Measurements from ENCODE around the gene VAMP4.

Gene VAMP4

GRCh38 chr1:171784784-171785183 is 42.9 kb upstream of the VAMP4 start:
- TF ChIP-seq CTCF (IDR thresholded peaks at IDR 0.05; ENCODE audit: borderline replicate concordance, control extremely low read depth, extremely low read depth, insufficient read depth, missing control alignments) = no peak
- peak; percentile 37 for DNase-seq (ENCODE audit: low spot score)
- in situ Hi-C loops (cut with MboI; ENCODE audit: low sequenced_read_pairs, unreplicated experiment) = no loop called here

DNA sequence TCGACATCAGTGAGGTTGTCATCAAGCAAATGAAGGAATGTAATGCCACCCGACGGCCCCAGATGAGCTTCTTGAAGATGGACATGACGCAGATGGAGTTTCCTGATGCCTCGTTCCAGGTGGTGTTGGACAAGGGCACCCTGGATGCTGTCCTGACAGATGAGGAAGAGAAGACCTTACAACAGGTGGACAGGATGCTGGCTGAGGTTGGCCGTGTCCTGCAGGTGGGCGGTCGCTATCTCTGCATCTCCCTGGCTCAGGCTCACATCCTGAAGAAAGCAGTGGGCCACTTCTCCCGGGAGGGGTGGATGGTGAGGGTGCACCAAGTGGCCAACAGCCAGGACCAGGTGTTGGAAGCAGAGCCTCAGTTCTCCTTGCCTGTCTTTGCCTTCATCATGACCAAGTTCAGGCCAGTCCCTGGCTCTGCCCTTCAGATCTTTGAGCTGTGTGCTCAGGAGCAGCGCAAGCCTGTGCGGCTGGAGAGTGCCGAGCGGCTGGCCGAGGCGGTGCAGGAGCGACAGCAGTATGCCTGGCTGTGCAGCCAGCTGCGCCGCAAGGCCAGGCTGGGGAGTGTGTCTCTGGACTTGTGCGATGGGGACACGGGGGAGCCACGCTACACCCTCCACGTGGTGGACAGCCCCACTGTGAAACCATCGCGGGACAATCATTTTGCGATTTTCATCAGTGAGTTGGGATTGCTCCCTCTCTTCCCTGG is 42.1 kb upstream of the VAMP4 start:
- in situ Hi-C loops (cut with MboI; ENCODE audit: low sequenced_read_pairs, unreplicated experiment) = no loop called here
- DNase-seq (ENCODE audit: low spot score) = no peak
- no peak for TF ChIP-seq CTCF (IDR thresholded peaks at IDR 0.05; ENCODE audit: borderline replicate concordance, control extremely low read depth, extremely low read depth, insufficient read depth, missing control alignments)

GRCh38 chr1:171781176-171781875 is 39.5 kb upstream of the VAMP4 start, which contains the start of gene METTL13:
Gene METTL13, plus strand, starts transcription at chr1:171781660. Its CDS starts 308 bp downstream, at chr1:171781968.
- peak; percentile 98 for DNase-seq (ENCODE audit: low spot score)
- no peak for TF ChIP-seq CTCF (IDR thresholded peaks at IDR 0.05; ENCODE audit: borderline replicate concordance, control extremely low read depth, extremely low read depth, insufficient read depth, missing control alignments)
- in situ Hi-C loops (cut with MboI; ENCODE audit: low sequenced_read_pairs, unreplicated experiment) = no loop called here

GRCh38 chr1:171780583-171781175 is 38.8 kb upstream of the VAMP4 start:
- no peak for DNase-seq (ENCODE audit: low spot score)
- in situ Hi-C loops (cut with MboI; ENCODE audit: low sequenced_read_pairs, unreplicated experiment) = no loop called here
- TF ChIP-seq CTCF (IDR thresholded peaks at IDR 0.05; ENCODE audit: borderline replicate concordance, control extremely low read depth, extremely low read depth, insufficient read depth, missing control alignments) = no peak

DNA sequence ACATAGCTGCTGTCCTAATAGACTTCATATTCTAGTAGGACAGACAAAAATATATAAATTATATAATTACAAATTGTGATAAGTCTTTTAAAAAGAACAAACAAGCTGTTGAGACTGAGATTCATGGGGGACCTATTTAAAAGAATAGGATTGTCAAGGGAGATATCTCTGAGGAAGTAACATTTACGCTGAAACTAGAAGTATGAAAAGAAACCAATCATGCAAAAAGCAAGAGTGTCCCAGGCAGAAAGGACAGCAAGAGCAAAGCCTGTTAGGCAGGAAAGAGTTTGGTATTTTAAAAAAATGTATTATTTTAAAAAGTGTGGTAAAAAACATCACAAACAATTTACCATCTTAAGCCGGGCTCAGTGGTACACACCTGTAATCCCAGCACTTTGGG is 30.4 kb upstream of the VAMP4 start:
- TF ChIP-seq CTCF (IDR thresholded peaks at IDR 0.05; ENCODE audit: borderline replicate concordance, control extremely low read depth, extremely low read depth, insufficient read depth, missing control alignments) = no peak
- no peak for DNase-seq (ENCODE audit: low spot score)
- in situ Hi-C loops (cut with MboI; ENCODE audit: low sequenced_read_pairs, unreplicated experiment) = no loop called here

DNA sequence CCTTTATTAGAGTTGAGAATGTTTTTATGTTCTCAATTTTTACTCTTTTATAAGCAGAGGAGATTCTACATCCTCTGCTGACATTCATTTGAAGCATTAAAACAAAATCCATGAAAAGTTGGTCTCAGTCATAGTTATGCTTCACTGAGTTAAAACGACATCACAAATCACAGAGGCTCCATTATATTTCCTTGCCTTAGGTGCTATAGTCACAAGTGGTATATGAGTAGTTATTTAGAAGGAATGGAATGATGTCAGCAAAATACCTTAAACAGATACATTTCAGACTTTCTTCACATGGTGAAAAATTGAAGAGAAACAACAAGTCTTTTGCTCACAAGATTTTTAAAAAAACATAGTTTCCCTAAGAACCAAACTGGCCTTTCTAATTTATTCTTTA is 27.9 kb upstream of the VAMP4 start:
- in situ Hi-C loops (cut with MboI; ENCODE audit: low sequenced_read_pairs, unreplicated experiment) = no loop called here
- DNase-seq (ENCODE audit: low spot score) = no peak
- no peak for TF ChIP-seq CTCF (IDR thresholded peaks at IDR 0.05; ENCODE audit: borderline replicate concordance, control extremely low read depth, extremely low read depth, insufficient read depth, missing control alignments)

Data from GM13976 (cell line).